GM15510 (cell line): ENCODE data around the gene B3GAT2.

Experiments used
- POLR2A ChIP-seq: IDR thresholded peaks from 3 replicates; pipeline ENCODE4 v1.6.1; 2011; ENCODE audit warnings: borderline replicate concordance; ENCODE audit not compliant: insufficient read length; ENCODE audit errors: extremely low read depth

The B3GAT2 gene

DNA sequence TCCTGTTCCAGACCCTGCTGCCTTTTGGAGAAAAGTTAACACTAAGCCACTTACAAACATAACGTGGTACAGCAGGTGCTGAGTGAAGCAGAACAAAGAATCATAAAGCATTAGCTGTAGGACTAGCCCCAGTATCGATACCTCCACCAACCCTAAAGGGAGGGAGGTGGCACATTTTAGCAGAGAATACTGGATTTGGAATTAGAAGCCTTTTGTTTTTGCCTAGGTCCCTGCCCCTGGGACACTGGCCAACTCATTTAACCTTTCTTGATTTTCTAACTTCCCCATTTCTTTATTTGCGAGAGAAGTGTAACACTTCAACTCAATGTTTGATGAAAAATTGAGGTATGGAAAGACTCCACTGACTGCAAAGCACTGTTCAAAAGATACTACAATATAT lies 93.5 kb downstream of the B3GAT2 start:
- TF ChIP-seq POLR2A = no peak

DNA sequence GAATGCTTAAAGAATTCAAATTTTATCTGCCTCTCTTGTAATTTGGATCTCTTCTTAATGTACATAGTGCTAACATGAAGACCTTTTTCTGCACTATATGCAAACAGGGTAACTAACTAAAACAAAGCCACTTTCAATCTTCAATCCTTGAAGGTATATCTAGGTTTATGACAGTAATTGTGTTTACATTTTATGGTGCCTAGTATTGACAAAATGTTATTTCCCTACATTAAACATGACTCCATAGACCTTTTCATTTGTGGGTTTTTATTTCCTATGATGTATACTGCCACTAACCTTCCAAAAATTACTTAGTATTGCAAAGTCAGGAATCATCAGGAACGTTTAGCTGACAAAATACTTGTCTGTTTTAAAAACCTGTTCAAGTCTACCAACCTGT lies 95.9 kb downstream of the B3GAT2 start:
- TF ChIP-seq POLR2A = no peak

GRCh38 chr6:70860045-70860444 lies 96.8 kb downstream of the B3GAT2 start:
- no peak for TF ChIP-seq POLR2A

GRCh38 chr6:70857387-70858077 lies 99.3 kb downstream of the B3GAT2 start:
- no peak for TF ChIP-seq POLR2A

DNA sequence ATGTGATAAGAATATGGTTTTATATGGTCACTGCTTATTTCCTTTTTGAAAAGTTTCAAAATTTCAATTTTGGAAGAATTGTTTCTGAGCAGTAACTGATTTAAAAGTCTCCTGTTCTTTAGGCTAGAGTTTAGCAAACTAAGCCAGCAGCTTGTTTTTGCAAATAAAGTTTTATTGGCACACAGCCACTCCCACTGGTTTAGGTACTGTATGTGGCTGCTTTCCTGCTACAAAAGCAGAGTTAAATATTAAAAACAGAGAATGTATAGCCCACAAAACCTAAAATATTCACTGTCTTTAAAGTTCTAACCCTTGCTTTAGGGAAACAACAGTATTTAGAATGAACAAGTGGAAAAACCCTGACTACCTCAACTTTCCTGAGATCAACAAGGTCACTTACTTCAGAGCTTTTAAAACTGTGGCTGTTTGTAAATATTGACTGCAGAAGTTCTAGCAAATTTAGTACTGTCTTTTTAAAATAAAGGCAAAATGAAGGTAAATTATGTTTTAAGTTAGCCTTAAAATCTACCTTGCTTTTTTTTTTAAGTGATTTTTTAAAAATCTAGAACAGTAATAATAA lies 104.1 kb downstream of the B3GAT2 start:
- TF ChIP-seq POLR2A = no peak

DNA sequence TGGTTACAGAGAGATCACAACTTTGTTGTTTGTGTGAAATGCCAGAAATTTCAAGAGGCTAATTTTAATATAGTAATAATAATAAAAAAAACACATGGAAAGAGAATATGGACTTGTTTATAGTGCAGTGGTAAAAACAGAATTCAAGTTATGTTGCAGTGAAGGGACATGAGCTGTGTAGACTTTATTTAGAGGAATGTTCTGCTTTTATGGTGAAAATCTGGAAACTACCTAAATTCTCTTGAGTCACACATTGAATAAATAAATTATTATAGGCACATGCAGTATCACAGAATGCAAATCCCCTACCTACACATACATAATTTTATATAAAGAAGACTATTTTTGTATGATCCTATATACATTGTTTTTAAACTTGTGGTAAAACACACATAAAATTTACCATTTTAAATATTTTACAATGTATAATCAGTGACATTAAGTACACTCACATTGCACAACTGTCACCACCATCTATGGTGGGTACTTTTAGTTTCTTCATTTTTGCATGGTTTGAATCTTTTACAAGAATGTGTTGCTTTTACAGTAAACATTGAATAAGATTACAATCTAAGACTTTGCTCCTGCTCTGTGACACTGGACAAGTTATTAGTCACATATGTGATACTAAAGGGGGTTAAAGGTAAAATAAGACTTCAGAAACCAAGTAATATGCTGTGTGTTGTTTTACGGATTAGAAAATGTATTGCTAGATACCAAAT lies 107.4 kb downstream of the B3GAT2 start:
- TF ChIP-seq POLR2A = no peak

DNA sequence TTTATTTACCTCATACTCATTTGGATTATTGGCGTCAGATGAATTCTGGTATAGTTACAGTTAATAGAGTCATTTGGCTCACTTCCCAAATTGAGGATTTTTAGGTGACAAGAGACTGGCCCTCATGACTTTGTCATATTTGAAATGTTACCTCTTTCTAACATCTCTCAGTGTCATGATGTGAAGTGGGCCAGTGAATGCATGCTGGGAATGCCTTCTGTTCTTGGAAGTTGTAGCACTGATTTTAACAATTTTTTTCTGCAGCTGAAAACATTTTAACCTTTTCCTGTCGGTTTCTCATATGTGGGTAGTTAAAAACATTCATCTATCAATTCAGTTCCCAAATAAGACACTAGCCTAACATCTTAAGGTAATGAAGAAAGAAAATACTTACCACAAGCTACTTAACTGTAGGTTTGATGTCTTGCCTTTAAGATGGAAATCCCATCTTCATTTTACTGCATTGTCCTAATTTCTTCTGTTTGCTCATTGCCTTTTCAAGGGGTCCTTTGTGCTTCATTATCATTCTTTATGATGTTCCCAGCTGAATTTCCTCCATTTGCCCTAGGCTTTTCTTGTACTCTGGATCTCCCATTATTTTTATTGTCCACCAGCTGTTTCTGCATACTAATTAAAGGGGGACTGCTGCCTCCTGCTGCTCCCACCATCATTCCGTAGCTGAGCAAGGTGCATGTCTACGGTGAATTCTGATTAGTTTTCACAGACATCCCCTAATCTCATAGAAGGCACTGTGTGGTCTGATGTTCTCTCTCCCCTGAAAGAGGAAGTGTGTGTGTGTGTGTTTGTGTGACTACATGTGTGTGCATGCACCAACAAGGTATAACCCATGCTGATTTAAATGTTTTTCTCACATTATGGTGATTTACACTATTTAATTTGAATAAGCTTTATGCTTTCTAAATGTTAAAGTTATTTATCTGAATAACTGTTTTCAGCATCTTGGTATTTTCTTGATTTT lies 109.5 kb downstream of the B3GAT2 start:
- no peak for TF ChIP-seq POLR2A

- TF ChIP-seq POLR2A = no peak
Measured at GRCh38 chr6:70846207-70846835, 110.5 kb downstream of the B3GAT2 start.

DNA sequence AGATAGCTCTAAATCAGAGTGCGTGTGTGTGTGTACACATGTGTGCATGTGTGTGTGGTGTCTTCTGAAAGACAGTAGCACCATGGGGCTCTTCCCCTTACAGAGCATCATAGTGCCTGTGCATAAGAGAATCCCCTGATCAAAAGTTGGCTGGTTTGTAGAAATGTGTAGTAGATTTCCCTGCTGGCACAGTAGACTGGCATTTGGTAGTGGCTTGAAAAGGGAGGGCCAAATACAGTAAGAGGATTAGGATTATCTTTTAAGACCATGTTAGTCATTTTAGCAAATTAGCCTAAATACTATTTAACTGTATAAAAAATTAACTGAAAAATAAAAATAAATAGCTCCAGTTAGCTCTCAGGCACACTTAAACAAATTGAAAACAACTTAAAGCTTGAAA lies 112.6 kb downstream of the B3GAT2 start:
- TF ChIP-seq POLR2A = no peak

- TF ChIP-seq POLR2A = no peak
Measured at GRCh38 chr6:70843328-70843918, 113.4 kb downstream of the B3GAT2 start.

DNA sequence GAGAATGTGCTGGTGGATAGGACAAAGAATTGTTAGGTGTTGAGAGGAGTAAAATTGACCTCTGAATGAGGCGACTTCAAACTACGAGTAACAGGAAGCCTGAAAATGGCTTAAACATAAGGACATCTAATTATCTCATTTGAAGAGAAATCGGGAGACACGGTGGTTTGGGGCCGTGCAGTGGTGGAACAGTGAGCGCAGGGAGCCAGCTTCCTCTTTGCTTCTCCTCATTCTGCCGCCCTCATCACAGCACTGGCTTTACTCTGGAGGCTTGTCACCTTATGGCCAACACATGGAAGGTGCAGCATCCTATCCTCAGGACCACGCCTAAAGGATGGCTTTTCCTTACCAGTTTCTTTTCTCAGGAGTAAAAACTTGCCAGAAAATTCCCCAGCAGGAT lies 114.3 kb downstream of the B3GAT2 start:
- no peak for TF ChIP-seq POLR2A

GRCh38 chr6:70841112-70841511 lies 115.7 kb downstream of the B3GAT2 start:
- no peak for TF ChIP-seq POLR2A

- TF ChIP-seq POLR2A = no peak
Measured at GRCh38 chr6:70839286-70840266, 117.3 kb downstream of the B3GAT2 start.
